Measurements from ENCODE around the gene PRPSAP2.

Gene PRPSAP2

GRCh38 chr17:18937981-18938691, 80.2 kb downstream of the PRPSAP2 start:
- no peak overlapping the region for H3K18ac ChIP-seq (ENCODE audit: low read depth in 1 of 2, low read length in 2 of 2)
- DNase-seq, result no peak
- no peak overlapping the region for H4K8ac ChIP-seq (ENCODE audit: low read length)
- H3K4me1 ChIP-seq (ENCODE audit: control insufficient read depth, insufficient read depth, low read depth, low read length), result no peaks in the 10 kb centered on the region
- H4K91ac ChIP-seq (ENCODE audit: low read length), result no peak overlapping the region
- no peak overlapping the region for H3K27ac ChIP-seq (ENCODE audit: low read length, poor library complexity, severe bottlenecking)
- peaks cover 0 to 1% of the 10 kb centered on the region in 2 experiments for H3K36me3 ChIP-seq (ENCODE audit: control insufficient read depth in 1 of 2, insufficient read depth in 2 of 2, low read depth in 1 of 2, low read length in 2 of 2)
- no peak overlapping the region for H3K4me3 ChIP-seq (ENCODE audit: insufficient read depth in 1 of 2, low read depth in 1 of 2, low read length in 2 of 2)
- peaks cover 0 to 22% of the 10 kb centered on the region in 2 experiments for H3K27me3 ChIP-seq (ENCODE audit: control insufficient read depth in 1 of 2, insufficient read depth in 1 of 2, low read length in 2 of 2)
- H3K79me1 ChIP-seq (replicated peaks; ENCODE audit: low read length, poor library complexity, severe bottlenecking), result no peaks in the 10 kb centered on the region
- H2BK15ac ChIP-seq (ENCODE audit: low read depth, poor library complexity, severe bottlenecking), result no peak overlapping the region
- no peak overlapping the region for H2AK5ac ChIP-seq (ENCODE audit: low read length, severe bottlenecking)
- no peak overlapping the region for H3K9ac ChIP-seq (ENCODE audit: low read length)
- 83% methylated on average over 6 of the region's 8 CpGs for WGBS
- no peak overlapping the region for H3K4ac ChIP-seq (ENCODE audit: low read depth in 1 of 2, low read length in 2 of 2)
- H2BK5ac ChIP-seq (ENCODE audit: low read depth, low read length, poor library complexity, severe bottlenecking), result no peak overlapping the region
- H3K4me2 ChIP-seq (ENCODE audit: low read length, poor library complexity, severe bottlenecking), result no peak overlapping the region
- no peak overlapping the region for H2BK120ac ChIP-seq (ENCODE audit: low read depth, low read length)
- no peaks in the 10 kb centered on the region for H3K9me3 ChIP-seq (ENCODE audit: control insufficient read depth, low read length)
- no peak overlapping the region for H2AFZ ChIP-seq (ENCODE audit: low read depth, low read length)
- H3K23ac ChIP-seq (ENCODE audit: low read length in 2 of 2), result no peak overlapping the region
- H3K14ac ChIP-seq (ENCODE audit: low read length in 2 of 2), result no peak overlapping the region
- H2BK12ac ChIP-seq (ENCODE audit: low read length in 2 of 2), result no peak overlapping the region

DNA sequence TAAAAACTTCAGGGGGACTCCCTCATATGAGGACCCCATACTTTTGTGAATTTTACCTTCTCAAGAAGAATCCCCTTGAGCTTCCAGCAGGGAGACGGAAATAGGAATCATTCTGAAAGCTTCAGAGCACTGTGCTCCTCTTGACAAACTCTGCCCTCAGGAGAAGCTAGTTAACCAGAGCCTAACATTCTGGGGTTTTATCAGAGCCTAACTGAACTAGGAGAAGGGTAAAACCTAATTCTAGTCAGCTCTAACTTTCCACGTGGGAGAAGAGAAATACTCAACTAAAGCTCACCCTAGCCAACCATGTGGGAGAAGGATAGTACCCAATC, 80.7 kb downstream of the PRPSAP2 start:
- H2BK12ac ChIP-seq (ENCODE audit: low read length in 2 of 2), result no peak overlapping the region
- H4K91ac ChIP-seq (ENCODE audit: low read length), result no peak overlapping the region
- H3K9ac ChIP-seq (ENCODE audit: low read length), result no peak overlapping the region
- H3K4me3 ChIP-seq (ENCODE audit: insufficient read depth in 1 of 2, low read depth in 1 of 2, low read length in 2 of 2), result no peak overlapping the region
- no peaks in the 10 kb centered on the region for H3K9me3 ChIP-seq (ENCODE audit: control insufficient read depth, low read length)
- H3K4ac ChIP-seq (ENCODE audit: low read depth in 1 of 2, low read length in 2 of 2), result no peak overlapping the region
- no peak for DNase-seq
- H3K79me1 ChIP-seq (replicated peaks; ENCODE audit: low read length, poor library complexity, severe bottlenecking), result no peaks in the 10 kb centered on the region
- H3K27me3 ChIP-seq (ENCODE audit: control insufficient read depth in 1 of 2, insufficient read depth in 1 of 2, low read length in 2 of 2), result peaks cover 0 to 22% of the 10 kb centered on the region in 2 experiments
- no peak overlapping the region for H3K14ac ChIP-seq (ENCODE audit: low read length in 2 of 2)
- H3K23ac ChIP-seq (ENCODE audit: low read length in 2 of 2), result no peak overlapping the region
- H2BK120ac ChIP-seq (ENCODE audit: low read depth, low read length), result no peak overlapping the region
- H3K27ac ChIP-seq (ENCODE audit: low read length, poor library complexity, severe bottlenecking), result no peak overlapping the region
- no peak overlapping the region for H4K8ac ChIP-seq (ENCODE audit: low read length)
- no peak overlapping the region for H3K18ac ChIP-seq (ENCODE audit: low read depth in 1 of 2, low read length in 2 of 2)
- H3K36me3 ChIP-seq (ENCODE audit: control insufficient read depth in 1 of 2, insufficient read depth in 2 of 2, low read depth in 1 of 2, low read length in 2 of 2), result no peaks in the 10 kb centered on the region
- H2BK5ac ChIP-seq (ENCODE audit: low read depth, low read length, poor library complexity, severe bottlenecking), result no peak overlapping the region
- no peak overlapping the region for H3K4me2 ChIP-seq (ENCODE audit: low read length, poor library complexity, severe bottlenecking)
- 100% methylated on average over 1 of the region's 2 CpGs for WGBS
- H2AK5ac ChIP-seq (ENCODE audit: low read length, severe bottlenecking), result no peak overlapping the region
- no peak overlapping the region for H2AFZ ChIP-seq (ENCODE audit: low read depth, low read length)
- H3K4me1 ChIP-seq (ENCODE audit: control insufficient read depth, insufficient read depth, low read depth, low read length), result no peaks in the 10 kb centered on the region
- no peak overlapping the region for H2BK15ac ChIP-seq (ENCODE audit: low read depth, poor library complexity, severe bottlenecking)

DNA sequence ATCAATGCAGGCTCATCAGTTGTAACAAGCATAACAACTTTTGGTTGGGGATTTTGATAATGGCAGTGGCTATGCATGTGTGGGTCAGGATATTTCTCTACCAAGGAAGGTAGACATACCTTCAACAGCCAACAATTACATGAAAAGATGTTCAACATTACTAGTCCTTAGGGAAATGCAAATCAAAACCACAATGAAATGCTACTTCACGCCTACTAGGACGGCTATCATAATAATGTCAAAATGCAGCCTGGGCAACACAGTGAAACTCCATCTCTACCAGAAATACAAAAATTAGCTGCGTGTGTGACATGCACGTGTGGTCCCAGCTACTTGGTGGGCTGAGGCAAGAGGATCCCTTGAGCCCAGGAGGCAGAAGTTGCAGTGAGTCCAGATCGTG, 86.7 kb downstream of the PRPSAP2 start:
- no peaks in the 10 kb centered on the region for H3K9me3 ChIP-seq (ENCODE audit: control insufficient read depth, low read length)
- H3K9ac ChIP-seq (ENCODE audit: low read length), result no peak overlapping the region
- H3K23ac ChIP-seq (ENCODE audit: low read length in 2 of 2), result no peak overlapping the region
- no peaks in the 10 kb centered on the region for H3K36me3 ChIP-seq (ENCODE audit: control insufficient read depth in 1 of 2, insufficient read depth in 2 of 2, low read depth in 1 of 2, low read length in 2 of 2)
- no peak overlapping the region for H3K4me2 ChIP-seq (ENCODE audit: low read length, poor library complexity, severe bottlenecking)
- DNase-seq, result no peak
- no peak overlapping the region for H4K91ac ChIP-seq (ENCODE audit: low read length)
- no peak overlapping the region for H3K14ac ChIP-seq (ENCODE audit: low read length in 2 of 2)
- no peaks in the 10 kb centered on the region for H3K79me1 ChIP-seq (replicated peaks; ENCODE audit: low read length, poor library complexity, severe bottlenecking)
- H3K18ac ChIP-seq (ENCODE audit: low read depth in 1 of 2, low read length in 2 of 2), result no peak overlapping the region
- no peak overlapping the region for H3K4me3 ChIP-seq (ENCODE audit: insufficient read depth in 1 of 2, low read depth in 1 of 2, low read length in 2 of 2)
- no peak overlapping the region for H2AK5ac ChIP-seq (ENCODE audit: low read length, severe bottlenecking)
- 83% methylated on average over 5 of the region's 5 CpGs for WGBS
- H2BK15ac ChIP-seq (ENCODE audit: low read depth, poor library complexity, severe bottlenecking), result no peak overlapping the region
- no peak overlapping the region for H2BK120ac ChIP-seq (ENCODE audit: low read depth, low read length)
- no peak overlapping the region for H4K8ac ChIP-seq (ENCODE audit: low read length)
- no peak overlapping the region for H3K27ac ChIP-seq (ENCODE audit: low read length, poor library complexity, severe bottlenecking)
- peaks cover 4% of the 10 kb centered on the region for H3K4me1 ChIP-seq (ENCODE audit: control insufficient read depth, insufficient read depth, low read depth, low read length)
- peaks cover 0 to 59% of the 10 kb centered on the region in 2 experiments for H3K27me3 ChIP-seq (ENCODE audit: control insufficient read depth in 1 of 2, insufficient read depth in 1 of 2, low read length in 2 of 2)
- H2BK5ac ChIP-seq (ENCODE audit: low read depth, low read length, poor library complexity, severe bottlenecking), result no peak overlapping the region
- H2BK12ac ChIP-seq (ENCODE audit: low read length in 2 of 2), result no peak overlapping the region
- no peak overlapping the region for H2AFZ ChIP-seq (ENCODE audit: low read depth, low read length)
- no peak overlapping the region for H3K4ac ChIP-seq (ENCODE audit: low read depth in 1 of 2, low read length in 2 of 2)

- Histone ChIP-seq H2AK5ac (ENCODE audit: low read length, severe bottlenecking) (no peak overlapping the region), H3K18ac (ENCODE audit: low read depth in 1 of 2, low read length in 2 of 2) (no peak overlapping the region), H4K8ac (ENCODE audit: low read length) (no peak overlapping the region), H3K27me3 (ENCODE audit: control insufficient read depth in 1 of 2, insufficient read depth in 1 of 2, low read length in 2 of 2) (peaks cover 0 to 70% of the 10 kb centered on the region in 2 experiments), H3K27ac (ENCODE audit: low read length, poor library complexity, severe bottlenecking) (no peak overlapping the region), H3K4ac (ENCODE audit: low read depth in 1 of 2, low read length in 2 of 2) (no peak overlapping the region), H3K4me2 (ENCODE audit: low read length, poor library complexity, severe bottlenecking) (no peak overlapping the region), H3K4me3 (ENCODE audit: insufficient read depth in 1 of 2, low read depth in 1 of 2, low read length in 2 of 2) (no peak overlapping the region), H4K91ac (ENCODE audit: low read length) (no peak overlapping the region), H2BK12ac (ENCODE audit: low read length in 2 of 2) (no peak overlapping the region), H3K9ac (ENCODE audit: low read length) (no peak overlapping the region), H3K14ac (ENCODE audit: low read length in 2 of 2) (no peak overlapping the region), H3K9me3 (ENCODE audit: control insufficient read depth, low read length) (no peaks in the 10 kb centered on the region), H2BK120ac (ENCODE audit: low read depth, low read length) (no peak overlapping the region), H2AFZ (ENCODE audit: low read depth, low read length) (no peak overlapping the region), H2BK5ac (ENCODE audit: low read depth, low read length, poor library complexity, severe bottlenecking) (no peak overlapping the region), H3K4me1 (ENCODE audit: control insufficient read depth, insufficient read depth, low read depth, low read length) (peaks cover 14% of the 10 kb centered on the region), H3K36me3 (ENCODE audit: control insufficient read depth in 1 of 2, insufficient read depth in 2 of 2, low read depth in 1 of 2, low read length in 2 of 2) (no peaks in the 10 kb centered on the region), H3K79me1 (replicated peaks; ENCODE audit: low read length, poor library complexity, severe bottlenecking) (no peaks in the 10 kb centered on the region), H3K23ac (ENCODE audit: low read length in 2 of 2) (no peak overlapping the region), H2BK15ac (ENCODE audit: low read depth, poor library complexity, severe bottlenecking) (no peak overlapping the region)
- 67% methylated on average over 1 of the region's 2 CpGs for WGBS
- no peak for DNase-seq
Measured at GRCh38 chr17:18946536-18946935, 88.6 kb downstream of the PRPSAP2 start.

Measured in mesenchymal stem cell (in vitro differentiated cells and primary cell).